Stimulated activated CD4-positive, alpha-beta T cell treated with anti-CD3 and anti-CD28 coated beads, Interleukin-12 subunit alpha, Interleukin-12 subunit beta, amount 100 ng/mL, for 48 hours (primary cell): Measurements from ENCODE around the gene RAD9B.

Source experiments
- DNase-seq, 3 donors: peaks; one replicate each; pipeline ENCODE4 v3.0.0-alpha.2; 2020; ENCODE audit warnings: low read depth in 2 of 3, low spot score in 1 of 3

RAD9B gene

GRCh38 chr12:110550981-110551380 is 48.9 kb downstream of the RAD9B start:
- DNase-seq = no peak
